Neural crest cell (in vitro differentiated cells): ENCODE measurements around the gene CBLB. TPM values are rescaled to one million over a fixed set of nuclear protein-coding genes. Genes with fewer than 3 reads are reported as not detected.

Source experiments
- DNase-seq: peaks from one replicate; pipeline ENCODE4 v3.0.0; 2021; ENCODE audit warnings: low read depth, mixed read lengths, low spot score
- H3K27ac Mint-ChIP-seq: one replicate; pipeline ENCODE4 v1.8.0; 2021; ENCODE audit warnings: mild to moderate bottlenecking, mixed read lengths; ENCODE audit not compliant: unreplicated experiment
- H3K27me3 Mint-ChIP-seq: 2 replicates; pipeline ENCODE4 v1.8.0; 2021; ENCODE audit warnings: low read depth, mild to moderate bottlenecking, mixed read lengths
- H3K36me3 Mint-ChIP-seq: 2 replicates; pipeline ENCODE4 v1.8.0; 2021; ENCODE audit warnings: low read depth, mild to moderate bottlenecking, mixed read lengths
- H3K4me1 Mint-ChIP-seq: 2 replicates; pipeline ENCODE4 v1.8.0; 2021; ENCODE audit warnings: mixed read lengths
- H3K4me3 Mint-ChIP-seq: one replicate; pipeline ENCODE4 v1.8.0; 2021; ENCODE audit warnings: mild to moderate bottlenecking, mixed read lengths
- H3K9me3 Mint-ChIP-seq: 2 replicates; pipeline ENCODE4 v1.8.0; 2021; ENCODE audit warnings: mixed read lengths
- total RNA-seq: library from RNA; stranded (reverse); gene quantifications from 2 replicates; pipeline ENCODE4 v1.2.1, GENCODE V29; 2021
- TF ChIP-seq, protein P1 (sequence below): fragments of 200-600 bp; sonication (generic); conservative IDR thresholded peaks from 2 replicates; pipeline ENCODE4 v1.5.0; 2021; ENCODE audit warnings: antibody characterized with exemption, mild to moderate bottlenecking

The CBLB gene
- total RNA-seq, 1 donor from 2014 or later: 32.3 TPM

DNA sequence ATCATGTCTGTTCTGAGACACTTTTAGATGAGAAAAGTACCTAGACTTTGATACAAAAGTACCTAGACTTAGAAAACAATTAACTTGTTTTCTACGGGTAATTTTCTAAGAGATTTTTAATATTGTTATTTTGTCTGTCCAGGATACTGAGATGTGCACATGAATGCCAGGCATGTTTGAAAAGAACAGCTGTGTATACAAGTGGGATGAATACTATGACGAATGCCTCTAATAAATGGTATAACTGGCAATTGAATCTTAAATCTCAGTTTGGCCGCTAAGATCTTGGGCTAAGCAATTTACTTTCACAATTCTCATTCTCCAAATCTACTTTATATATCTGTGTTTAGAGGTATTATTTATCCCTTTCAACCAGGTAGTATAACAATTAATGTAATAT, 207.4 kb downstream of the CBLB start:
- Mint-ChIP-seq H3K9me3 (peaks cover 3% of the 10 kb centered on the region), H3K4me1 (no peaks in the 10 kb centered on the region), H3K36me3 (peaks cover 12% of the 10 kb centered on the region), H3K27me3 (no peaks in the 10 kb centered on the region), H3K4me3 (no peak overlapping the region), H3K27ac (no peak overlapping the region)
- no peak for DNase-seq
- TF ChIP-seq, protein P1, sequence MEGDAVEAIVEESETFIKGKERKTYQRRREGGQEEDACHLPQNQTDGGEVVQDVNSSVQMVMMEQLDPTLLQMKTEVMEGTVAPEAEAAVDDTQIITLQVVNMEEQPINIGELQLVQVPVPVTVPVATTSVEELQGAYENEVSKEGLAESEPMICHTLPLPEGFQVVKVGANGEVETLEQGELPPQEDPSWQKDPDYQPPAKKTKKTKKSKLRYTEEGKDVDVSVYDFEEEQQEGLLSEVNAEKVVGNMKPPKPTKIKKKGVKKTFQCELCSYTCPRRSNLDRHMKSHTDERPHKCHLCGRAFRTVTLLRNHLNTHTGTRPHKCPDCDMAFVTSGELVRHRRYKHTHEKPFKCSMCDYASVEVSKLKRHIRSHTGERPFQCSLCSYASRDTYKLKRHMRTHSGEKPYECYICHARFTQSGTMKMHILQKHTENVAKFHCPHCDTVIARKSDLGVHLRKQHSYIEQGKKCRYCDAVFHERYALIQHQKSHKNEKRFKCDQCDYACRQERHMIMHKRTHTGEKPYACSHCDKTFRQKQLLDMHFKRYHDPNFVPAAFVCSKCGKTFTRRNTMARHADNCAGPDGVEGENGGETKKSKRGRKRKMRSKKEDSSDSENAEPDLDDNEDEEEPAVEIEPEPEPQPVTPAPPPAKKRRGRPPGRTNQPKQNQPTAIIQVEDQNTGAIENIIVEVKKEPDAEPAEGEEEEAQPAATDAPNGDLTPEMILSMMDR: no peak

DNA sequence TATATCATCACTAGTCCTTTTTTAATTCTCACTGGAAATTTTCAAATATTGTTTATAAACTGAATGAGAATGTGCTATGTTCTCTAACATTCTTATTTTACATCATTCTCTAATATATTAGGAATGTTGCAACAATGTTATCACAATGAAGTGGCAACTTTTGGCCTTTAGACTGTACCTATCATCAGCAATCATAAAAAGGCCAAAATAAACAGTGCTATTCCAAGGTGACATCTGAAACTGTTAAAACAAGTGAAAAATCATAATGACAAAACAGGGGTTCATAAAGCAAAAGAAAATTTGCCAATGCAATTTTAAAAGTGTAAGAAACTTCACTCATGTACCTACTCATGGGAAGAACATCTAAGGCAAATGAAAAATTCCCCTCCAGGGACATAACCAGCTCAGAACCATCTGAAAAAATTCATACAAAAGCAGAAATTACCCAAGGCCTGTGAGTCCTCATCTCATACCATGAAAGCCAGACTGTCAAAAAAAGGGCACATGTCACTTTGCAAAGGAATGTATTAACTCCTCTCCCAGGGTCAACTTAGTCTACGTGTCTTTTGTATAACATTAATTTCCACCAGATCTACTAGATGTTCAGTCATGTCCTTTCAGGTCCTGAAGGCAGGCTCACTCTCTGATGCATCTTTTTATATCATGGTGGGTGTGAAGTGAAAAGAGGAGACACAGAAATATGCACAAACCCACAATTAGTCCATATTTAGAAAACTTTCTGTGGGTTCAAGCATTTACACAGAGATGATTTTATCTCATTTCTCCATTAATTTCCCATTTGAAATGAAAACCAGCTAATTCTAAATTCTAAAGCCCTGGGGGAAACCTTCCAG, 211.9 kb downstream of the CBLB start:
- Mint-ChIP-seq H3K36me3 (peaks cover 7% of the 10 kb centered on the region), H3K9me3 (no peaks in the 10 kb centered on the region), H3K4me1 (no peaks in the 10 kb centered on the region), H3K27ac (no peak overlapping the region), H3K27me3 (no peaks in the 10 kb centered on the region), H3K4me3 (no peak overlapping the region)
- DNase-seq: no peak
- TF ChIP-seq, protein P1: no peak

DNA sequence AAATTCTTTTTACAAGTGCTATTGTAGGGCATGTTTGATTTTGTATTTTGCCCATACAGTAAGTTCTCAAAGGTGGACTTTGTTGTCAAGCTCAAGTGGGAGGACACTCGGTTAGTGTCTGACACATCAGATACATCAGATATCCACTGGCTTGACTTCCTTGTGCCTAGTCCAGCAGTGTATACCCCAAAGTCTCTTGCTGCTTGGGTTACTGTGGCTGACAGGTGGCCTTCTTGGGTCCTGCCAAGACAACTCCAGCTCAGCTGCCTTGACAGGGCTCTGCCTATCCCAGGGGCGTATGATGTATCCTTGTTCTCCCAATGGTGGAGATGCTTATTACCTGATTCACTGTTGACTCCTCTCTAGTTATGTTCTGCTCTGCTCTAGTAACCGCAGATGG, 214.9 kb downstream of the CBLB start:
- Mint-ChIP-seq H3K36me3 (peaks cover 4% of the 10 kb centered on the region), H3K9me3 (no peaks in the 10 kb centered on the region), H3K27me3 (no peaks in the 10 kb centered on the region), H3K4me3 (no peak overlapping the region), H3K4me1 (peaks cover 7% of the 10 kb centered on the region), H3K27ac (no peak overlapping the region)
- TF ChIP-seq, protein P1: no peak
- no peak for DNase-seq

DNA sequence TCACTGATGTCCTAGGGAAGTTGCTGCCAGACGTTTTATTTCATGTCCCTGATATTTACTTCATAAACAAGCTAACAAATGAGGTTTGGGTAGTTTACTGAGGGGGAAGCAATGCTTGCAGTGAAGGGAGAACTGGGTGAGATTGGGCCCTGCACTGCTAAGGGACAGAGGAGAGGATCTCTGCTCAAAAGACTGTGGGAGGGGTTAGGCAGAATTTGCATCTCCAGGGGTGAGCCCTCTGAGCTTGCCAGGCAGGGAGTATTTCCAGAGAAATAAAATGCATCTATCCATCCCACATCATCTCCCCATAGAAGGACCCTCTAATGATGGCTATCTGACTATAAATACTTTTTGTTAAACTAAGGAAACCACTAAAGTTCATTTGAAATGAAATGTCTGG, 215.6 kb downstream of the CBLB start:
- Mint-ChIP-seq H3K36me3 (peaks cover under 1% of the 10 kb centered on the region), H3K27me3 (no peaks in the 10 kb centered on the region), H3K4me1 (peaks cover 11% of the 10 kb centered on the region), H3K9me3 (no peaks in the 10 kb centered on the region), H3K4me3 (no peak overlapping the region), H3K27ac (no peak overlapping the region)
- no peak for DNase-seq
- TF ChIP-seq, protein P1: no peak

DNA sequence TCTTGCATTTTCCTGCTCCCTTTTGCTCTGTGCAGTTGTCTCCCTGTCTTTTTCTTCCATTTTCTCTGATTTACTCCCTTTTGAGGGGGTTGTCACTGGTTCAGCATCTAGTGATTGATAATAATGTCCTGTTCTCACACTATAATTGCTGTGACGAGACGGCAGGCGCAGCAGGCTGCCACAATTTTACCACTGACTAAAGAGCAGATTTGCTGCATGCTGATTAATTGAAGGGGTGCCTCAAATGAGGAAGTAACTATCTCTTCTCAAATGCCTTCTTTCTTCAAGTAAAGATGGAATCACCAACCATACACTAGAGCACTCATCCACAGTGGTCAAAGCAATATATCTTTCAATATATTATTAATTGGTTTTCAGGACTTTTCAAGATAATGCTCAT, 219.3 kb downstream of the CBLB start:
- DNase-seq: no peak
- Mint-ChIP-seq H3K27me3 (no peaks in the 10 kb centered on the region), H3K27ac (no peak overlapping the region), H3K4me3 (no peak overlapping the region), H3K9me3 (no peaks in the 10 kb centered on the region), H3K36me3 (no peaks in the 10 kb centered on the region), H3K4me1 (peaks cover 11% of the 10 kb centered on the region)
- TF ChIP-seq, protein P1: no peak
